ENCODE measurements around the gene SLC1A1.

The SLC1A1 gene

GRCh38 chr9:4574657-4575243 is 84.5 kb downstream of the SLC1A1 start:
- Histone ChIP-seq H3K27me3 (replicated peaks; ENCODE audit: control insufficient read depth, insufficient read depth, low read length) (no peaks in the 10 kb centered on the region), H3K36me3 (ENCODE audit: control insufficient read depth, insufficient read depth, low read length) (peaks cover 3% of the 10 kb centered on the region)
- no peak for TF ChIP-seq CTCF (IDR thresholded peaks at IDR 0.05; ENCODE audit: insufficient read depth, low read length, poor library complexity, severe bottlenecking)

GRCh38 chr9:4575997-4576396 is 85.7 kb downstream of the SLC1A1 start:
- Histone ChIP-seq H3K4me3 (replicated peaks; ENCODE audit: low read depth, low read length) (no peak overlapping the region), H3K27me3 (replicated peaks; ENCODE audit: control insufficient read depth, insufficient read depth, low read length) (no peaks in the 10 kb centered on the region), H3K36me3 (ENCODE audit: control insufficient read depth, insufficient read depth, low read length) (peaks cover 4% of the 10 kb centered on the region)
- no peak for DNase-seq (ENCODE audit: extremely low read depth, insufficient read length)
- TF ChIP-seq CTCF (IDR thresholded peaks at IDR 0.05; ENCODE audit: insufficient read depth, low read length, poor library complexity, severe bottlenecking) = no peak

More at GRCh38 chr9:4574657-4575243, 84.5 kb downstream of the SLC1A1 start:
- DNase-seq (ENCODE audit: extremely low read depth, insufficient read length) = no peak
- H3K4me3 ChIP-seq (replicated peaks; ENCODE audit: low read depth, low read length) = no peak overlapping the region

GRCh38 chr9:4576448-4576847 is 86.2 kb downstream of the SLC1A1 start:
- Histone ChIP-seq H3K36me3 (ENCODE audit: control insufficient read depth, insufficient read depth, low read length) (peaks cover 5% of the 10 kb centered on the region), H3K27me3 (replicated peaks; ENCODE audit: control insufficient read depth, insufficient read depth, low read length) (no peaks in the 10 kb centered on the region), H3K4me3 (replicated peaks; ENCODE audit: low read depth, low read length) (no peak overlapping the region)
- DNase-seq (ENCODE audit: extremely low read depth, insufficient read length) = no peak
- TF ChIP-seq CTCF (IDR thresholded peaks at IDR 0.05; ENCODE audit: insufficient read depth, low read length, poor library complexity, severe bottlenecking) = no peak

- H3K36me3 ChIP-seq (ENCODE audit: control insufficient read depth, insufficient read depth, low read length) = peaks cover 8% of the 10 kb centered on the region
- no peaks in the 10 kb centered on the region for H3K27me3 ChIP-seq (replicated peaks; ENCODE audit: control insufficient read depth, insufficient read depth, low read length)
- DNase-seq (ENCODE audit: extremely low read depth, insufficient read length) = no peak
- no peak overlapping the region for H3K4me3 ChIP-seq (replicated peaks; ENCODE audit: low read depth, low read length)
- no peak for TF ChIP-seq CTCF (IDR thresholded peaks at IDR 0.05; ENCODE audit: insufficient read depth, low read length, poor library complexity, severe bottlenecking)
Measured at GRCh38 chr9:4579001-4579400, 88.7 kb downstream of the SLC1A1 start.

- H3K36me3 ChIP-seq (ENCODE audit: control insufficient read depth, insufficient read depth, low read length) = peaks cover 12% of the 10 kb centered on the region
- H3K27me3 ChIP-seq (replicated peaks; ENCODE audit: control insufficient read depth, insufficient read depth, low read length) = no peaks in the 10 kb centered on the region
- no peak for DNase-seq (ENCODE audit: extremely low read depth, insufficient read length)
- no peak for TF ChIP-seq CTCF (IDR thresholded peaks at IDR 0.05; ENCODE audit: insufficient read depth, low read length, poor library complexity, severe bottlenecking)
- no peak overlapping the region for H3K4me3 ChIP-seq (replicated peaks; ENCODE audit: low read depth, low read length)
Measured at GRCh38 chr9:4581035-4581760, 90.9 kb downstream of the SLC1A1 start.
